ACHN (cell line): ENCODE results near the gene EIF2B5.

Experiments
- DNase-seq: peaks from one replicate; pipeline ENCODE4 v3.0.0-alpha.2; 2015
- in situ Hi-C: cut with HindIII; loops from 2 replicates; pipeline ENCODE4 v1.10.0; 2017; ENCODE audit warnings: low sequenced_read_pairs, low pct_ligation_motif_present, low pct_unique_long_range_greater_than_20kb

The EIF2B5 gene

GRCh38 chr3:184184546-184185230 is 49.5 kb downstream of the EIF2B5 start:
- in situ Hi-C loops: no loop called here
- DNase-seq: no peak

- DNase-seq: peak; percentile 98
- in situ Hi-C loops: no loop called here
Observed at GRCh38 chr3:184185461-184186183, 50.5 kb downstream of the EIF2B5 start.

GRCh38 chr3:184186184-184186901 is 51.2 kb downstream of the EIF2B5 start, which contains the start of gene ABCF3:
Gene ABCF3, plus strand, starts transcription at chr3:184186199. Its CDS starts 9 bp downstream, at chr3:184186208.
- in situ Hi-C loops: no loop called here
- DNase-seq: no peak

GRCh38 chr3:184186902-184187207 is 51.7 kb downstream of the EIF2B5 start:
- in situ Hi-C loops: no loop called here
- no peak for DNase-seq

GRCh38 chr3:184188080-184188479 is 52.9 kb downstream of the EIF2B5 start:
- in situ Hi-C loops: no loop called here
- no peak for DNase-seq

- in situ Hi-C loops: no loop called here
- DNase-seq: no peak
Observed at GRCh38 chr3:184189421-184189820, 54.3 kb downstream of the EIF2B5 start.

GRCh38 chr3:184192889-184193288 is 57.7 kb downstream of the EIF2B5 start:
- in situ Hi-C loops: no loop called here

GRCh38 chr3:184193991-184194539 is 58.9 kb downstream of the EIF2B5 start:
- DNase-seq: no peak
- in situ Hi-C loops: no loop called here

More at GRCh38 chr3:184192889-184193288, 57.7 kb downstream of the EIF2B5 start:
- no peak for DNase-seq
